Retina (tissue), 1 donor: ENCODE measurements around the gene LAMTOR5.
"Not testable (repeated sequence)": the region's sequence is repeated elsewhere in the genome, so short reads cannot be mapped to it uniquely, and the experiment has no call there.

Source experiments
- DNase-seq: peaks from one replicate; pipeline ENCODE4 v3.0.0-alpha.2; 2016

Gene LAMTOR5

DNA sequence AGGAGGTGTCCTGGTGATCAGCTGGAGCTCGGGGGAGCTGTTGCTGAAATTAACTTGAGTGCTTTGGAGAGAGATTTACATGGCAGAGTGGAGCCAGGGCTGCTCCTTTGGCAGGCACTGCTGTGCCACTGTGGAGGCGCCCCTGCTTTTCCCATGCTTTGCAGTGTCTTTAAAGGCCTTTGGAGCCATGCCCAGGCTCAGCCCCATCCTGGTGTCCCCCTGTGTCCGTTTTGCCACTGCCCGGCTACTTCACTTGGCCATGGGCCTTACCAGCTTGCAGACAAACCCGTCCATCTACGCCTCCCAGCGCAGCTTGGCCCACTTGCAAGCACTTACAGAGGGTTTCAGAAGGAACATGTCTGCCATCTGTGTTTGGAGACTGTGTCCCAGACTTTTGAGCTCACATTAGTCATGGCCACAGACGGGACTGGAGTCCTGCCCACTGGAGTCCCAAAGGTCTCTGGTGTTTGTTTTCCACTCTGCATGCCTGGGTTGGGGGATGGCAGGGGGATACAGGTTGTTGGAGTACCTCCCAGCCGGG is 18.2 kb upstream of the LAMTOR5 start:
- DNase-seq = no peak

GRCh38 chr1:110424699-110425611 is 17.5 kb upstream of the LAMTOR5 start:
- no peak for DNase-seq

DNA sequence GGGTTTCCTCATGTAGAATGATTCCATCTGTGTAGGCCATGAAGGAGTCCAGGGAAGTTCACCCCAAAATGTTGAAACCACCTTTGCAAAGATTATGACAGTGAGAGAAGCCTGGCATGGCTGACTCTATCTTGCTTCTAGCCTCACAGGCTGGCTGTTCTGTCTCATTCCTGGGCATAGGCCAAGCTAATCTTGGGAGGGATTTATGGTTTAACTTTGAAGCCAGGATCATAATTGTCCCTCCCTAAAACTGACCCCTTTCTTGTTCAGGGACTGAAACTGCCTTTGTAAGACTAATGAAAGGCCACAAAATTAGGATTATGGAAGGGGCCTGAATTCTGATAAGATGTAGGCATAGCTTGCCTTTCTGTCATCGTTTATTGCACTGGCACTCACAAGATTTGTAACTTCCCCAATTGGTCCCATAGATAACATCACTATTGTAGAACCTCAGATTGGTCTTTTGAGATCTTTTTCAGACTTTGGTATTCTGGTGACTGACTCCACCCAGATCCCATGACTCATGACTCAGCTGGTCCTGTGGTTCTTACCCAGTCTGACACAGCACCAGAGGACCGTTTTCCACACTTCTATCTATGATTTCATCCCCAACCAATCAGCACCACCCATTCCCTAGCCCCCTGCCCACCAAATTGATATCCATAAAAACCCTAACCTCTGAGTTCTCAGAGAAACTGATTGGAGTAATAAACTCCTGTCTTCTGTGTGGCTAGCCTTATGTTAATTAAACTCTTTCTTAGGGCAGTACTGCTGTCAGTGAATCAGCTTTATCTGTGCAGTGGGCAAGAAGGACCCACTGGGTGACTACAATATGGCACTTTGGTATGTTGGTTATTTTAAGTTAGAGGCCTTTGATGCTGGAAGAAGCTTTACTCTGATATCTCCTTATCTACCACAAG is 13.6 kb upstream of the LAMTOR5 start:
- no peak for DNase-seq

DNA sequence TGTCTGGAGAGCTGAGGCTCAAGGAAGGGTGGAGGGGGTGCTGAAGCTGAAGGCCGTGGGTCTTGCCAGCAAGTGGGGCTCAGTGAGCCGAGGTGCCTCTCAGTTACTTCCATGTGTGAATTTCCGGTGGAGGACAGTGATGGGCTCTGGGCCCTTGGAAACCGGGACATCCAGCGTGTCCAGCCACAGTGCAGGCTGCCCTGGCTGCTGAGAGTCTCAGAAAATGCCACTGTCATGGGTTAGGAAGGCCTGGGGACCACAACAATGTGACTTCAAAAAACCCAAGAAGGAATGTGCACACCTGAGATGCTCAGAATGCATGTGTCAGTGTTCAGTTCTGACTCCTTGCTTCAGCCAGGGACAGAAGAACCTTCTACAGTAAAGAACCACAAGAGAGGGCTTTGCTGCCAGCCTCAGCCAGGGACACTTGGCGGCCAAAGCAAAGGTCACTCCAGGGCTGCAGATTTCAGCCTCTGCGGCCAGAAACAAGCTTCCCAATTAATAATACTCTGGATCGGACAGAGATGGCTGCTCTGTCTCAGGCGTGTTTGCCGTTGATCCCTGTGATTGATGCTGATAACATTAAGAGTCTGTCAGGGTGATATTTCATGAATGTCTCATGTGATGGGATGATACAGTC is 12.6 kb upstream of the LAMTOR5 start:
- no peak for DNase-seq

- DNase-seq = no peak
Observed at GRCh38 chr1:110418729-110419128, 11.2 kb upstream of the LAMTOR5 start.

DNA sequence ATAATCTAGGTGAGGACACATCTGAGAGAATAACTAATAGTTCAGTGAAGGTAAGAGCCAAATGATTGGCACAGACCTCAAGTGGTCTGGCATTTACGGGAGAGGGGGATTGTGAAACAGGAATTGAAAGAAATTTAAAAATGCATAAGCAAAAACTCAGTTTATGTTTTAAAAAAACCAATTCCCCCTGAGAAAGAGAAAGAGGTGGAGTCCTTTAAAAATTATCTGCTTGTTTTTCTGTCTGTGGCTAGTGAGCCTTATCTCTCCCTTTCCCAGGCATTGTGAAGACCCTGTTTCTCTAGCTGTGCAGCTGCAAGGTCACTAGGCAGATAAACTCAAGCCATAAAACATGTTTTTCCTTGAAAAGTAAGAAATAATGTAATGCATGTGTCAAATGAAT is 5.6 kb upstream of the LAMTOR5 start:
- not testable (repeated sequence) for DNase-seq

GRCh38 chr1:110412576-110412975 is 5.1 kb upstream of the LAMTOR5 start:
- peak; percentile 71 for DNase-seq

DNA sequence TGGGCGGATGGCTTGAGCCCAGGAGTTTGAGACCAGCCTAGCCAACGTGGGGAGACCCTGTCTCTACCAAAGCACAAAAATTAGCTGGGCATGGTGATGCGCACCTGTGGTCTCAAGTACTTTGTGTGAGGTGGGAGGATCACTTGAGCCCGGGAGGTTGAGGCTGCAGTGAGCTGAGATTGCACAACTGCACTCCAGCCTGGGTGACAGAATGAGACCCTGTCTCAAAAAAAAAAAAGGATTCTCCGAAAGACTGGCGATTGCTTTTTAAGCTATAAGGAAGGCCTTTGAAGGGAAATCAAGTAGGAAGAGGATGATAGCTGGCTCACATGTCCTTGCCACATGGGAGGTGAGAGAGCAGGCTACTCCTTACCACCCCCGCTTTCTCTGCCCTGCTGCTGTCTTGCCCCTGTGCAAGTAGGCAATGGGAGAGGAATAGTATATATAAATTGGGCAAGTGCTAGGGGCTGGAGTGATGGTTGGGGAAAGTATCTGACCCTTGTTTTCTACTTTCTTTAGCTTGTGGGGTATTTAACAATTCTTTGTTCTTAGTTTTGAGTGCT is 3.8 kb upstream of the LAMTOR5 start:
- no peak for DNase-seq

GRCh38 chr1:110409316-110409715 is 1.8 kb upstream of the LAMTOR5 start:
- DNase-seq = no peak

DNA sequence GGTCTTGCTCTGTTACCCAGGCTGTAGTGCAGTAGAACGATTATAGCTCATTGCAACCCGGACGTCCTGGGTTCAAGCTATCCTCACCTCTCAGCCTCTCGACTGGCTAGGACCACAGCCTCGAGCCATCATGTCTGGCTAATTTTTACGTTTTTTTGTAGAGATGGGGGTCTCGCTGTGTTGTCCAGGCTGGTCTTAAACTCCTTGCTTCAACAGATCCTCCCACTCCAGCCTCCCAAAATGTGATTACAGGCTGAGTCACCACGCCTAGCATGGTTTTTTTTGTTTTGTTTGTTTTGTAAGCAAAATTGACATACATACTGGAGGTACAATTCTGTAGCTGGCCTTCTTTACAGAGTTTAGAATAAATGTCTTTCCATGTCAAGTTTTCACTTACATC is 994 bp upstream of the LAMTOR5 start:
- DNase-seq = no peak

DNA sequence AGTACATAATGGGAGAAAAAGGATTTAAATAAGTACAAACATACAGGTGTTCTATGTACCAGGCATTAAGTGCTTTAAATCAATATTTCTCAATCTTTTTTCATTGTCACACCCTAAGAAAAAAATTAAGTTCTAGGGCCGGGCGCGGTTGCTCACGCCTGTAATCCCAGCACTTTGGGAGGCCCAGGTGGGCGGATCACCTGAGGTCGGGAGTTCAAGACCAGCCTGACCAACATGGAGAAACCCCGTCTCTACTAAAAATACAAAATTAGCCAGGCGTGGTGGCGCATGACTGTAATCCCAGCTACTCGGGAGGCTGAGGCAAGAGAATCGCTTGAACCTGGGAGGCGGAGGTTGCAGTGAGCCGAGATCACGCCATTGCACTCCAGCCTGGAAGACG is 1.1 kb downstream of the LAMTOR5 start:
- DNase-seq = not testable (repeated sequence)

GRCh38 chr1:110404401-110404800 is 3.1 kb downstream of the LAMTOR5 start:
- no peak for DNase-seq

DNA sequence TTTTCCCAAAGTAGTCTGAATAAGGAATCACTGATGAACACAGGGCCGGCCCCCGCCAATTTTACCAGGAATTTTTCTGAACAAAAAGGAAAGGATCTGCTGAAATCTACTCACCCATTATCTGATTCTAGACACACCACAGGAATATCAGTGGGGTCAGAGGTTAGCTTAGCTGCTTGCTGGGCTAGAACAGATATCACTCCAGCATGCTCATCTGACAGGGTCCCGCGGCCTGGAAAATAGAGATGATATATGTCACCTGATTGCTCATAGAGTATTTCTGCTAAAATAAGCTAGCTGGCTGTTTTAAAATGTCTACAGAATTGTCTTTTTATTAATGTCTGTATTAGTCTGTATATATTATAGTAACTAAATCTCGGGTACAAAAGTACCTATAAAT is 3.7 kb downstream of the LAMTOR5 start:
- DNase-seq = no peak

GRCh38 chr1:110396259-110396958 is 11.1 kb downstream of the LAMTOR5 start:
- not testable (repeated sequence) for DNase-seq

GRCh38 chr1:110394493-110394820 is 13.0 kb downstream of the LAMTOR5 start:
- no peak for DNase-seq

GRCh38 chr1:110393691-110394492 is 13.6 kb downstream of the LAMTOR5 start:
- no peak for DNase-seq

DNA sequence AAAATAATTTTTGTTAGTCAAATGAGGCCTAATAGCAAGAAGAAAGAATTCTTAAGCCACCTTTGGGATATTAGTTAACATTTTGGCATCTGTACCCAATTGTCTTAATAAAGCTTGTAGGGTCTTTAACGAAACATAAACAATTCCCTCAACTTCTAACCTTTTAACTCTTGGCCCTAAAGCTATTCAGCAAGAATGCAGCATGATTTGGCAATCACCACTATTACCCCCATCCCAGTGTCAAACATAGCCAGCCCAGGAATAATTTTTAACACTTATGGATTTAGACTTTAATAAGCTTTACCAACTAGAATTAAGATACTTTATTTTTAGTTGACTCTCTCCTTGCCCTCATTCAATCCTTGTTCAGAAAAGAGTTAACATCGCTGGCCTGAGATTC is 14.2 kb downstream of the LAMTOR5 start:
- no peak for DNase-seq

- peak; percentile 8 for DNase-seq
Observed at GRCh38 chr1:110390692-110391245, 16.7 kb downstream of the LAMTOR5 start, which contains the start of gene SLC16A4. TSS of gene SLC16A4 (minus strand) at chr1:110391026. CDS start at chr1:110389323, 1,703 bp downstream.

GRCh38 chr1:110390096-110390495 is 17.4 kb downstream of the LAMTOR5 start:
- DNase-seq = no peak

DNA sequence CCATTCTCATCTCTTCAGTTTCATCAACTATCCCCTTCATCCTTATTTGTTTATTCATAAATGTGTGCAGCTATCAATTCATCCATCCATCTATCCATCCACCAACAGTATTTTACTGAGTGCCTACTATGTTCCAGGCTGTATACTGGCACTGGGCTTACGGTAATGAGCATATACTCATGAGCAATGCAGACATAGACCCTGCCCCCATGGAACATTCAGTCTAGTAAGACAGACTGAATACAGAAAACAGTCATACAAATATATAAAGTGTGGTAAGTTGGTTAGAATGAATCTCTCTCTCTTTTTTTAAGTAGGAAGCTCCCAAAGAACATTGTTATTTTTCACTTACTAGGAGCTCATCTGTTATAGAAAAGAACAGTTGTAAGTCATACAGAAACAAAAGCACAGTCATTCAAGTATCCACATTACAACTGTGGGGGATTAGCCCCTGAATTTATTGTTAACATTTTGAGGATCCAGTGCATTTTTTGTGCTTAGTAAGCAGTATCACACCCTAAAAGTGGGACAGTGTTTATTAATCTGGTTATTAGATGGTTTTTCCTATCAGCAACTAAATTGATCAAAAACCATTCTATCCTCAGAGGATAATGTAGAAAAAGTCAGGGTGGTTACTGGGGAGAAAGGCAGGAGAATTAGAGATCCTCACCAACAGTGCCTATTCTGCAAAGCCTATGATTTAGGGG is 20.3 kb downstream of the LAMTOR5 start:
- DNase-seq = no peak
